HG03565 (cell line): Measurements from ENCODE around the gene TIGD3.

Experiments
- ATAC-seq: cut with Tn5 transposase; IDR thresholded peaks from one replicate; pipeline ENCODE4 v1.9.1; 2021; ENCODE audit warnings: mild to moderate bottlenecking, moderate library complexity; ENCODE audit not compliant: unreplicated experiment

TIGD3 gene, protein sequence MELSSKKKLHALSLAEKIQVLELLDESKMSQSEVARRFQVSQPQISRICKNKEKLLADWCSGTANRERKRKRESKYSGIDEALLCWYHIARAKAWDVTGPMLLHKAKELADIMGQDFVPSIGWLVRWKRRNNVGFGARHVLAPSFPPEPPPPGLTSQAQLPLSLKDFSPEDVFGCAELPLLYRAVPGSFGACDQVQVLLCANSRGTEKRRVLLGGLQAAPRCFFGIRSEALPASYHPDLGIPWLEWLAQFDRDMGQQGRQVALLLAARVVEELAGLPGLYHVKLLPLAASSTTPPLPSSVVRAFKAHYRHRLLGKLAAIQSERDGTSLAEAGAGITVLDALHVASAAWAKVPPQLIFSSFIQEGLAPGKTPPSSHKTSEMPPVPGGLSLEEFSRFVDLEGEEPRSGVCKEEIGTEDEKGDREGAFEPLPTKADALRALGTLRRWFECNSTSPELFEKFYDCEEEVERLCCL

DNA sequence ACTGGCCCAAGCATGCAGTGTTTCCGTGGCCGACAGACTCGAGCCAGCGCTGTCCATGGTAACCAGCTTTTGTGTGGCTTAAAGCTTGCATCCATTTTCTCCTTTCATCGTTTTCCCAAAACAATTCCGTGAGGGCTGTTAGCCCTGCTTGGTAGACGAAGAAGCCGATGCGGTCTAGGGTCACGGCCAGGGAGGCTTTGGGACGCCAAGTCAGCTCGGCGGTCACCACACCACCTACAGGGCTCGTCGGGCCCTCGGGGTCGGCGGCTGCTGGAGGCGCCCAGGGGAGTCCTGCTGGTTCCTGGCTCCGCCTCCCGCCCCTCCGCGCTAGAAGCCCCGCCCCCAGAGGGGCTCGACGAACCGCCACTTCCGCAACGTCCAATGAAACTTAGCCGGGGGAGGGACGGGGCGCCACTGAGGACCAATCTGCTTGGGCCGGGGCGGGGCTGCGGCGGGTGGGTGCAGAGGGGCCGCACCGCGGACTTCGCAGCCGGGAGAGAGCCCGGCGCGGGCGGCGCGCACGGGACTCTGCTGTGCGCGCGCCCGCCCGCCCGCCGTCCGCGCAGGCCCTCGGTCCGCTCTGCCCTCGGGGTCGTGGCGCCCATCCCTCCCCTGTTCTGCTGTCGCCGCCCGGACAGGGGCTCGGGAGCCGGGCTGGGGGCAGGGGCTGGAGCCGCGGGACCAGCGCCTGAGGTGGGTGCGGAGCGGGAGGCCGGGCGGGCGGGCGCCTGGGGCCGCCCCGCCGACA is at the start of gene TIGD3:
Gene TIGD3 (plus strand): TSS at position 487 of the 748 bp plus-strand sequence. CDS start 1,058 bp downstream, outside the sequence.
- peak; percentile 76 for ATAC-seq

DNA sequence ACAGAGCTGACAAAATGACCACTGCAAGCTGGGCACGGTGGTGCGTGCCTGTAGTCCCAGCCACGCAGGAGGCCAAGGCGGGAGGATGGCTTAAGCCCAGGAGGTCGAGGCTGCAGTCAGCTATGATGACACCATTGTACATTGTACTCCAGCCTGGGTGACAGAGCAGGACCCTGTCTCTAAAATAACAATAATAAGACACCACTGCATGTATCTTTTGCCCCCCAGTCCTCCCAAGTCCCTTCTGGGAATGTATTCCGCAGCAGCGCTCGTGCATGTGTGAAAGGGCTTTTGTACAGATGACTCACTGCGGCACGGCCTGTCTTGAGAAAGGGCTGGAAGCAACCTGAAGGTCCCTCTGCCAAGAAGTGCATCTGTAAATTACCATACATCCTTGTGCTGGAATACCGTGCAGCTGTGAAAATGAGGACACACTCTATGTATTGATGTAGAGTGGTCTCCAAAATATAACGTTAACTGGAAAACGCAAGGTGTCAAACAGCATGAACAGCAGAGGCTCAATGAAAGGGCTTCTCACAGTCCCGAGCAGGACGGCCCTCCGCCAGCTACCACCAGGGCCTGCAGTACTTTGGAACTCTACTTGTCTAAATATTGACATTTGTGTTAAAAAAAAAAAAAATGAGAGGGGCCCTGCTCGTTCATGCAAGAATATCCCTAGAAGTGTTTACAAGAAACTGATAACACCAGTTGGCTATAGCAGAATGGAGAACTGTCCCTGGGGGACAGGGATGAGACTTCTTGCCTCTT is 48.9 kb upstream of the TIGD3 start:
- no peak for ATAC-seq

DNA sequence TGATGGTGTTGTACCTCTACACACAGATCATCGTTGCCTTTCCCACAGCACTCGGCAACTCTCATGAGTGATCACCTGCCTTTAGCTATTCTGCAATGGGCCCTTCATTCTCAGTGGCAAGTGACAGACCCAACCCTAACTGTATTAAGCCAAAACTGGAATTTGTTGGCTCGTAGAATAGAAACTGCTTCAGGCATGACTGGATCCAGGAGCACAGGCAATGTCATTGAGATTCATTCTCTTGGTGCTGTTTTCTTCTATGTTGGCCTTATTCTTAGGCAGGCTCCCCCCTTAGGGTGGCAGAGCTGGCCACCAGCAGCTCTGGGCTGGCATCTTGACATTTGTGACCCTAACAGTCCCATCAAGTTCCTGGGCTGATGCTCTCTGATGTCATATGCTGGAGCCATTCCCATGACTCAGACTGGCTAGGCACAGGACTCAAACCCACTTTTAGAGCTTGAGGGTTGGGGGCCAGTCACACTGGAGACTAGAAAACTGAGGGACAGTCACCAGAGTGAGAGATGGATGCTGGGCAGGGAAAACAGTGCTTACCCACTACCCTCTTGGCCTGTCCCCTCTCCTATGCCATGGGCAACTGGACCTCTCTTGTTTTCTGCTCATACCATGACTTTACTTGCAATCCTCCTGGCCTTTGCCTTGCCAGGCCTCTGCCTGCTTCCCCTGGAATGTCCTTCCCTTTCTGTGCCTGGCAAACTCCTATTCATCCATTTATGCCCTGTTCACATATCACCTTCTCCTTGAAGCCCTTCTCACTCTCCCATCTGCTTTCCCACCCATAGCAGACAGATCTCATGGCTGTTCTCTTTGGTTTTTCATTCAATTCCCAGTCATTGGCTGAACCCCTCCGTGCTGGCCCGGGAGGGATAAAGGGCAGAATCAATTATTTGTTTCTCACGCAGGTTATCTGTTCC is 47.0 kb upstream of the TIGD3 start:
- ATAC-seq = no peak

DNA sequence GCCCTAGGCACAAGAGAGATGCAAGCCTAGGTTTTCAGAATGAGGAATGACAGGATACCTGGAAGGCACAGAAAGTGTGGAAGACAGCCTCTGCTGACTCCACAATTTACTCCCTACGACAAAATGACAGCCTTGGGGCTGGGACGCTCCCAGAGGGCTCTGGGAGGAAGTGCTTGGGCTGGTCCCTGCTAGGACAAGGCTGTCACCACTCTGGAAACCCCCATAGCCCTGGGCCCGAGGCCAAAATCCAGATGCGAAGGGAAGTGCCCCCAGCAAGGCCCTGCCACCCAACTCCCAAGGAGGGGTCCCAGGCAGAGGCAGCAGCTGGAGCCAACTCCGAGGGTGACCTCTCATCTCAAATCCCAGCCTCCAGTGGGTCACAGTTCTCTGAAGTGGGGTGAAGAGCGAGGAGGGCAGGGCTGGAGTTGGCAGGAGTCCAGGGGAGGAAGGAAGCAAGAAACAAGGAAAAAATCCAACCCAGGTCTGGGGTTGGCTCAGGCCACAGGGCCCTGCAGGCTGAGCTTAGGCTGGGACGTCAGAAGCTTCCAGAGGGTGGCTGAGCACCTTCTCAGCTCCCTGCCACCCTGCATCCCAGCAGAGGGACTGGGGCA is 46.2 kb upstream of the TIGD3 start:
- no peak for ATAC-seq

DNA sequence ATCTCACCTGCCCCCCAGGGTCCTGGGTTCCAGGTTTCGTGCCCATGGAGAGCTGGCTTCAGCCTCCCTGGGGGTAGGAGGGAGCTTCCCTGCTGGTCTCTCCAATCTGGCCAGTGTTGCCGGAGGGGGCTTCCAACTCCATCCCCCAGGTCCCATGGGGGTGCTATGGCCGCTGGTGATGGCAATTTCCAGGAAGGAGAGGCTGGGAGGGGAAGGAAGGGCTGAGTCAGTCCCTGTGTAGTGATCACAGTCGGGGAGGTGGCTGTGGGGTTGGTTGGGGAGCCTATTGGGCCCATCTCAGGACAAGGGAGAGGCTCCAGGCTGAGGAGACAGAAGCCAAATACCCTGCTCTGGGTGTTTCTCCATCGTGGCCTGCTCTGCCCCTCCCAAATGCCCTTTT is 45.5 kb upstream of the TIGD3 start:
- ATAC-seq = no peak

DNA sequence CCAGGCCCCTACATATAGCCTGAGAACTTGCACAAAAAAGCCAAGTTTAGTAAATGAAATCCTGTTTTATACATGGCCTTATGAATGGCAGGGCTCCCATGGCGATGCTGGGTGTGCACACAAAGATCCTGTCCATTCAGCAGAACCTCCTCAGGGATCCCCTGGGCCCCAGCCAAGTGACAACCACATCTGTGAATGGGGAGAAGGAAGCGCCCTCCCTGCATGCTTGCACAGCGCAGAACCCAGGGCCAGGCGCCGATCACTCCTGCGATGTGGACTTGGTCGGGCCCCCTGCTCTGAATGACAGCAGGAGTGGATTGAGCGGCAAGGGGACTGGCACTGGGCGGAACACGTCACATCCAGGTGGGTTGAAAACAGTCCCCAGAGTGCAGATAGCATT is 44.3 kb upstream of the TIGD3 start:
- ATAC-seq = no peak

DNA sequence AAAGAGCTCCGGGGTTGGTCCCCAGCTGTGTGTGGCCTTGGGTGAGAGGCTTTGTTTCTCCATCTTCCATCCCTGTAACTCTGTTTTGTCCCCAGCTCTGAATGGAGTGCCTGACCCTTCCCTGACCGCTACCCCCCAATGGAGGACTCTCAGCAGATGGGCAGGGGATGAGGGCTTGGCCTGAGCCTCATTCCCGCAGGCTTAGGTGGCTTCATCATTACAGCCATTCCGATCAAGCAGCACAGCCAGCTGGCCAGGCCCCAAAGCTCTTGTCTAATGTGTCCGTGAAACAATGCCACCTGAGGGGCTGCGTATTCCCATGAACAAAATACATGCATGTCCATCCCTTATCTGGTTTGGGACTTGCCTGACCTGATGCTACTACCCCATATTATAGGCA is 43.8 kb upstream of the TIGD3 start:
- no peak for ATAC-seq

DNA sequence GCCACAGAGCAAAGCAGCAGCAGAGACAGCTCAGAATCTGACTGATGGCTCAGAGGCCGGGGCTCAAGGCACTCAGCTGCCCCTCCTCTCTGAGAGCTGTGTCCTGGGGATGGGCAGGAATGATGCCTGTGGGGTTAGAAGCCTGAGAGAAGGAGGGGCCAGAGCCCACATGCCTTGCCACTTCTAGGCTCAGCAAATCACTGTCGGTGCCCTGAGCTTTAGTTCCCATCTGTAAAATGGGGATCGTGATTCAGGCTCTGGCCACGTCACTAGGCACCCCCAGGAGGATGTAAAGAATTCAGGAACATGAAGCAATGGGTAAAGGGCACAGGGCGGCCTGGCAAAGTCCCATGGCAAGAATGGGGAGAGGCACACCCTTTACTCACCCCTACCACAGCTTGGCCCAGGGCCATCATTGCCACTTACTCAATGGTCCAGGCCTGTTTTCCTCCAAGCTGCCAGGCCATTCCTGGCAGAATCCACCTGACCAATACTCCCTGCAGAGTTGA is 43.3 kb upstream of the TIGD3 start:
- no peak for ATAC-seq

DNA sequence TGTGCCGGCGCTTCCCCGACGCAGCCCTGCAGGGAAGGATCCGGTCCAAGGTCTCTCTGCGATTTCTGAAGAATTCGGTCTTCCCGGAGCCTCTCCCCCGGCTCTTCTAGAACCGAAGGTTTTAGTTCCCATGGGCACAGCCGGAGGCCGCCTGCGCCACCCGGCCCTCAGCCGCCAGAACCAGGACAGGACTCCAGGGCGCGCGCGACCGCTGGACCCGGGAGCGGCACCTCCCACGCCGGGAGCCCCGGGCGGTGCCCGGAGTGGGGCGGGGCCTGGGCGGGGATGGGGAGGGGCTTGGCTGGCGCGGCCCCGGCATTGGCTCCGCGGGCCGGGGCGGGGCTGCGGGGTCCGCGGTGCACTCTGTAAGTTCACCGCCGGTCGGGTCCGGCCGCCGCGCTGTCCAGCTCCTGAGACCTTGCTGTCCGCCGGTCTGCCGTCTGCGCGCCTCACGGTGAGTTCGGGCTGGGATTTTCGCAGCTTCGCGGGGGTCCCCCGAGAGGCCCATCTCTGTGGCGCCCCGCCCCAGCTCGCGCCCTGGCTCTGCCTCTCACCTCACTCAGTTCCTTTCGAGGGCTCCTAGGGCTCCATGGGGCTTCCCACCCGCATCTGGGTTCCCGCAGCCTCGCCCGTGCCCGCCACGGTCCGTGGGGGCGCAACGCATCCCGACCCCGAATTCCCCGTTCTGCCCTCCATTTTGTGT is 39.9 kb upstream of the TIGD3 start, which contains the start of gene CDC42EP2:
Gene CDC42EP2 (plus strand): TSS at position 366 of the 703 bp plus-strand sequence. CDS start 6,033 bp downstream, outside the sequence.
- ATAC-seq = peak; percentile 48

DNA sequence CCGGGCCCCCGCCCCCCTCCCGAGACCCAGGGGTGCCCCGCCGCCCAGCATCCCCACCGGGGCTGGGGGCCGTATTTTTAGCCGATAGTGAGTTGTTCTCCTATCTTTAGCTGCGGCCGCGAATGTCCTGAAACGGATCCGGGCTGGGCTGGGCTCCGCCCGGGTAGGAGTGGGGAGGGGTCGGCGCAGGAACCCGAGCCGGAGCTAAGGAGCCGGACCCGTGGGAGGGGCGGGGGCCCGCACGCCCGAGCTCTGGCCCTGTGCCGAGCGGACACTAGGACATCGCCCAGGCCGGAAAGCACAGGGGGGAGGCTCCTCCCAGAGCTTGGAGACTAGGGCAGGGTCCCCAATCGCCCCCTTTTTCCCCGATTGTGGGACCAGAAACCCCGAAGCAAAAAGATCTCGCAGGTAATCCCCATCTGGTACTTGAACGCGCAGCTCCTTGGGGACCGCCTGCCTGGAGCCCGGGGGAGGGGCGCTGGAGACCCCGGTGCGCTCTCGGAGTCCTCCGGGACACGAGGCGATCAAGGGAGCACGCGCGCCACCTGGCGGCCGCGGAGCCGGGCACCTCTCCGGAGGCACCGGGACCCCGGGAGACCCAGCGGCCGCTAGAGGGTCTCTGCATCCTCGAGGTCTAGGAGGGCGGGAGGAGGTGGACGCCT is 39.2 kb upstream of the TIGD3 start:
- ATAC-seq = no peak

DNA sequence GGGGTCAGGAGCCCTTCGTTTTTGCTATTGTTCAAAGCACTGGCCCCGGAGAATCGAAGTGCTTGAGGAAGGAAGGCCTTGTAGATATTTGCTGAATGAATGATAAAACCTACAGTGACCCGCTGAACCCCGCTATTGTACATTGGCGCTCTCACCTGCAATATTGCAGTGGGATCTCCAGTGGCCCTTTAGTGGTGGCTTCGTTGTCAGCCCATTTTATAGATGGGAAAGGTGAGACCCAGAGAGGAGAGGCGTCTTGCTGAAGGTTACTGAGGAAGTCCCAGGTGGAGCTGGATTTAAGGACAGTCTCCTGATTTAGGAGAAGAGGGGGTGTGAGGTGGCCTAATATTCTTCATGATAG is 38.7 kb upstream of the TIGD3 start:
- ATAC-seq = no peak

DNA sequence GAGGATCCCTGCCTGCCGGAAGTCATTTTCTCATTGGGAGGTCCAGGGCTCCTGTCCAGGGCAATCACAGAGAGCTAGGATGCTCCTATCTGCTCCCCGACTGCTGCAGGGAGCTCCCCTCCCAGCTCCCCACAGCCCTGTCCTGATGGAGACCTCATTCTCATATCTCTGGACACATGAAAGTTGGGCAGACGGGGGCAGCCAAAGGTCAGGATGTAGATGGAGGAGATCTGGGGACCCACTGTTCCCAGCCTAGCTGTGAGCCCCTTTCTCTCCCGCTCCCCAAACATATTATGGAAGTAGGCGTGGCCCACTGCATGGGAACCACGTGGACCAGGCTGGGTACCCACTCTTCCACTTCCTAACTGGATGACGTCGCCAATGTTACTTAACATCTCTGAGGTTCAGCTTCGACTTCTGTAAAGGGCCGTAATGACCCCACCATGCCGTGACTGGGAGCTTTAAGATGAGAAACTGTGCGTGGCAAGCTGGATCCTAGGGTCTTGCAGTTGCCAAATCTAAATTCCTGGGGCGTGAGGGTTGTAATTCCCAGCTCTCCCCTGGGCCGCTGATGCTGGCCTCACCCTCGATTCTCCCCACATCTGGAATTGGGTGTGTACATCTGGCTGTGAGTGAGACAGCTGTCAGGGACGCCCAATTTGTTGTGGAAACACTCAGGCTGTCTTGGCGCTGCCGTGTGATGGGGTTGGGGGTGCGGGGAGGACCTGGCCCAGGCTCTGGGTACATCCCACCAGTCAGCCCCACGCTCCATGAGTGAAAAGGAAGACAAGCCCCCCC is 38.1 kb upstream of the TIGD3 start:
- no peak for ATAC-seq

DNA sequence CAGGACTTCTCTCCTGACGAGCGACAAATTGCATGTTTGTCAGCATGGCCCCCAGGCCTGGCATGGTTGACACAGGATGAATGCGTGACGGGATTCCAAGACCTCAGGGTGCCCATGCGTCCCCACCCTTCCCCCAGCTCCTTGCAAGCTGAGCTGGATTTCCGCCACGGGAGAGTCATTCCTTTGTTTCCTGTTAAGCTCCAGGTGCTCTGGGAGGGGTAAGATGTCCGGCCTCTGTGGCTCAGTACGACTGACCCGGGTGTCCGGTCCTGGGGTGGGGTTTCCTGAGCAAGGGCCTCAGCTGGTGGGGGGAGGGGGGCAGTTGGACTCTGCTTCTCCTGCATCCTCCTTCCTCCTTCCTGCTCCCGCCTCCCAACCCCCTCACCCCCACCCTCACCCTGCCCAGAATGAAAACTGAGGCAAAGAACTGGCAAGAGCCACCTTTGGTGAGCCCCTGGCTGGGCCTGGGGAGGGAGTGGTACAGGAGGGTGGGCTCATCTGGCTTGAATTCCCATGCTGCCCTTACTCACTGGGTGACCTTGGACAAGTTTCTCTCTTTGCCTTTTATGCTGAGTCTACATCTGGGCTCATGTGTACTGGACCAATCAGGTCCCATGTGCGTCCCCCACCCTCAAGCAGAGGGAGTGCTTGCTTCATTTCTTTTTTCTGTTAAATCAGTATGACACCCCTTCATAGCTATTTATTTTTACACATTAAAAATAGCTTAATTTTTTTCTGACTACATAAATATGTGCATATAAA is 37.3 kb upstream of the TIGD3 start:
- ATAC-seq = no peak

DNA sequence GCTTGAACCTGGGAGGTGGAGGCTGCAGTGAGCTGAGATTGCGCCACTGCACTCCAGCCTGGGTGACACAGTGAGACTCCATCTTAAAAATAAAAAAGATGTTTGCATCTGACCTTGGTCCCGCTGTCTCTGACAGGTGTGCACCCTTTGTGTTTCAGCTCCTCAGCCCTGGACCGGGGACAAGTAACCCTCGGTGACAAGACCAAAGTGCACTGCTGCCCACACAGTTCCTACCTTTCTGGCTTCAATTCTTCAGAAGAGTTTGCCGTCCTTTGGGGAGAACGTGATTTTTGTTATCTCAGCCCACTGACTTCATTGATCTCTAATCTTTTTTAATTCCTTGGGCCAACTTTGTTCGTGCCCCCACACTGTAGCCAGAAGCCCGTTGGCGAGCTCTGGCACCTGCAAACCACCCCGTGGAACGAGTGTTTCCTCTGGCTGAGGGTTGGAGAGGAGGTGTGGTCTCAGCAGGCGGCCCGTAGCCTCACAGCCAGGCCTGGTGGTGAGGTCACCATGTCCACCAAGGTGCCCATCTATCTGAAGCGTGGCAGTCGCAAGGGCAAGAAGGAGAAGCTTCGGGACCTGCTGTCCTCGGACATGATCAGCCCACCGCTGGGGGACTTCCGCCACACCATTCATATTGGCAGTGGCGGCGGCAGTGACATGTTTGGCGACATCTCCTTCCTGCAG is 34.0 kb upstream of the TIGD3 start:
- no peak for ATAC-seq

DNA sequence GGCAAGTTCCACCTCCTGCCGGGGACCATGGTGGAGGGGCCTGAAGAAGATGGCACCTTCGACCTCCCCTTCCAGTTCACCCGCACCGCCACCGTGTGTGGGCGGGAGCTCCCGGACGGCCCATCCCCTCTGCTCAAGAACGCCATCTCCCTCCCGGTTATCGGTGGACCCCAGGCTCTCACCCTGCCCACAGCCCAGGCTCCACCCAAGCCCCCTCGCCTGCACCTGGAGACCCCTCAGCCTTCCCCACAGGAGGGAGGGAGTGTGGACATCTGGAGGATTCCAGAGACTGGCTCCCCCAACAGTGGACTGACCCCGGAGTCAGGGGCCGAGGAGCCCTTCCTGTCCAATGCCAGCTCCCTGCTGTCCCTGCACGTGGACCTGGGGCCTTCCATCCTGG is 33.5 kb upstream of the TIGD3 start:
- ATAC-seq = no peak

DNA sequence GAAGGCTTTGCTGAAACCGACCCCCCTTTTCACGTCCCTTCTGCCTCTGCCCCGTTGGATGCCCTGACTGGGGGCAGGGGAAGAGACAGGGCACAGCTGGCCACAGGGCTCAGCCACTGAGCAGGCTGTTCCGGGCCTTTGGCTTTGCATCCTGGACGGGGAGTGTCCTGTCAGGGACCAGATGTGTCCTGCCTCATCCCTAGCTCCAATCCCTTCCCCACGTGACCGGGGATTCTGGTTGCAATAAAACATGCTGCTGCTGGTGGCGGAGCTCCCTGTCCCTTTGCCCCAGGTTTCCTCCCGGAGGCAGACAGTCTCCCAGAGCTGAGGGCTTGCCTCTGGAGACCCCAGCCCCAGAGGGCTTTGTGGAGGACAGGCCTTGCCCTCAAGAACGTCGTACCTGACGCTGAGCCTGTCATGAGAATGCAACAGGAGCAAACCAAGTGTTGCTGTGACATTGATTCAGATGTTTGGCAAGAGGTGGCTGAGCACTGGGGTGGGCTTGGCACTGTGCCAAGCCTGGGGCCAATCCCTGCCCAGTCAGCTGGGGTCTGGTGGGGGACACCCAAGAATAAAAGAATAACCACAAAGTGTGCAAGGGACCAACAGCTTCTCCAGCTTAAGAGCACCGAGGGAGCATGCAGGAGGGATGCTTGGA is 32.6 kb upstream of the TIGD3 start:
- ATAC-seq = no peak
